K562 (cell line): ENCODE measurements around the gene GPR107. TPM values are rescaled to one million over a fixed set of nuclear protein-coding genes. Genes with fewer than 3 reads are reported as not detected.

Experiments used
- ATF7 ChIP-seq: fragments of 450-650 bp; IDR thresholded peaks from 2 replicates; pipeline ENCODE4 v1.7.1; 2014; ENCODE audit warnings: mild to moderate bottlenecking, moderate library complexity
- C11orf30 ChIP-seq: fragments of 450-650 bp; IDR thresholded peaks from 2 replicates; pipeline ENCODE4 v1.6.1; 2016; ENCODE audit warnings: low read depth, mild to moderate bottlenecking
- CHD1 ChIP-seq: fragments of 200-600 bp; sonication (generic); IDR thresholded peaks from one replicate; pipeline ENCODE4 v1.6.1; 2012; ENCODE audit warnings: mild to moderate bottlenecking, moderate library complexity, low read length, inconsistent platforms
- FOXP1 ChIP-seq: sonication (generic); formaldehyde crosslinking; IDR thresholded peaks from 2 replicates; pipeline ENCODE4 v1.8.0; 2022; ENCODE audit warnings: mild to moderate bottlenecking, missing genetic modification reagents
- HMGN3 ChIP-seq: IDR thresholded peaks from 2 replicates; pipeline ENCODE4 v1.6.1; 2011; ENCODE audit warnings: borderline replicate concordance, low read depth, mild to moderate bottlenecking, mixed read lengths, low read length; ENCODE audit not compliant: insufficient read length; ENCODE audit errors: extremely low read depth
- HOMEZ ChIP-seq: fragments of 250-450 bp; sonication (Bioruptor Pico); IDR thresholded peaks from 2 replicates; pipeline ENCODE4 v1.4.0; 2020; ENCODE audit warnings: mild to moderate bottlenecking, moderate library complexity
- KAT7 ChIP-seq: sonication (generic); formaldehyde crosslinking; IDR thresholded peaks from 2 replicates; pipeline ENCODE4 v1.8.0; 2022; ENCODE audit warnings: missing genetic modification reagents, mild to moderate bottlenecking, borderline replicate concordance
- NCOA1 ChIP-seq: fragments of 450-650 bp; IDR thresholded peaks from 2 replicates; pipeline ENCODE4 v1.6.1; 2016; ENCODE audit warnings: low read depth
- SREBF2 ChIP-seq: sonication (generic); formaldehyde crosslinking; IDR thresholded peaks from 2 replicates; pipeline ENCODE4 v1.4.0; 2020; ENCODE audit warnings: mild to moderate bottlenecking, missing genetic modification reagents
- ZFP1 ChIP-seq: fragments of 450-650 bp; formaldehyde crosslinking; IDR thresholded peaks from 2 replicates; pipeline ENCODE4 v1.4.0; 2020; ENCODE audit warnings: mild to moderate bottlenecking, mixed read lengths
- ZFPM2 ChIP-seq: fragments of 250-450 bp; sonication (Bioruptor Pico); IDR thresholded peaks from 2 replicates; pipeline ENCODE4 v1.5.1; 2022; ENCODE audit warnings: mild to moderate bottlenecking
- ZNF143 ChIP-seq: sonication (generic); formaldehyde crosslinking; IDR thresholded peaks from 2 replicates; pipeline ENCODE4 v1.9.0; 2022; ENCODE audit warnings: mild to moderate bottlenecking, missing genetic modification reagents
- ZNF197 ChIP-seq: fragments of 200-800 bp; sonication (Bioruptor generic); IDR thresholded peaks from 2 replicates; pipeline ENCODE4 v1.6.1; 2016; ENCODE audit warnings: low read depth, missing genetic modification characterization, missing compliant biosample characterization
- ZNF592 ChIP-seq: fragments of 450-650 bp; IDR thresholded peaks from 2 replicates; pipeline ENCODE4 v1.6.1; 2017; ENCODE audit warnings: antibody characterized with exemption, mild to moderate bottlenecking
- polyA plus RNA-seq, 8 experiments: library from polyadenylated mRNA; depleted of rRNA in 4 of 8; stranded (reverse) in 5 of 8; unstranded in 3 of 8; fragments of >200 nt; fragmentation: Nextera tagmentation in 2 of 8; fragmentation: Illumina TruSeq in 1 of 8; extraction: Ambion mirVana in 2 of 8; extraction: Trizol in 1 of 8; gene quantifications; 2 replicates each; pipeline versions ENCODE4 v1.2.1 to v1.2.3, GENCODE V29; 2011 to 2014; ENCODE audit warnings: inconsistent platforms in 1 of 8, missing spikeins in 1 of 8
- total RNA-seq, 7 experiments: library from RNA; depleted of rRNA in 6 of 7; stranded (reverse); fragments of >200 nt in 6 of 7; fragmentation: Illumina TruSeq in 2 of 7; extraction: Trizol in 2 of 7; gene quantifications; 2 replicates each; pipeline versions ENCODE4 v1.2.1 to v1.2.3, GENCODE V29; 2011 to 2021; ENCODE audit warnings: low replicate concordance in 1 of 7
- TF ChIP-seq, protein P1 (sequence below): fragments of 250-450 bp; sonication (Bioruptor Pico); IDR thresholded peaks from 2 replicates; pipeline ENCODE4 v1.4.0; 2020; ENCODE audit warnings: borderline replicate concordance
- TF ChIP-seq, protein P2 (sequence below): fragments of 250-450 bp; sonication (Bioruptor Pico); IDR thresholded peaks from 2 replicates; pipeline ENCODE4 v1.8.0; 2021; ENCODE audit warnings: mild to moderate bottlenecking, moderate library complexity

The GPR107 gene
- total and polyA plus RNA-seq, 9 of the 15 experiments (the other 6 are each of a cell fraction or from before 2014, with no cell fraction given), result 3.2 to 34.6 (median 14.4) TPM

GRCh38 chr9:130053504-130054324 lies at the start of gene GPR107 (continued):
- TF ChIP-seq ZNF592 (0 out of 2 replicates have a peak, but pooled peaks have one; percentile 26), ZNF143 (no peak), ATF7 (peak; percentile 71), ZNF197 (CRISPR knock-in tag) (no peak), CHD1 (no peak), ZFPM2 (CRISPR knock-in tag) (no peak), SREBF2 (CRISPR knock-in tag) (no peak), NCOA1 (no peak; the same call in 1 of the 2 replicates), C11orf30 (peak; percentile 80), FOXP1 (CRISPR knock-in tag) (no peak), KAT7 (CRISPR knock-in tag) (no peak), HOMEZ (no peak), HMGN3 (peak; percentile 25), ZFP1 (no peak)
- TF ChIP-seq, protein P1, sequence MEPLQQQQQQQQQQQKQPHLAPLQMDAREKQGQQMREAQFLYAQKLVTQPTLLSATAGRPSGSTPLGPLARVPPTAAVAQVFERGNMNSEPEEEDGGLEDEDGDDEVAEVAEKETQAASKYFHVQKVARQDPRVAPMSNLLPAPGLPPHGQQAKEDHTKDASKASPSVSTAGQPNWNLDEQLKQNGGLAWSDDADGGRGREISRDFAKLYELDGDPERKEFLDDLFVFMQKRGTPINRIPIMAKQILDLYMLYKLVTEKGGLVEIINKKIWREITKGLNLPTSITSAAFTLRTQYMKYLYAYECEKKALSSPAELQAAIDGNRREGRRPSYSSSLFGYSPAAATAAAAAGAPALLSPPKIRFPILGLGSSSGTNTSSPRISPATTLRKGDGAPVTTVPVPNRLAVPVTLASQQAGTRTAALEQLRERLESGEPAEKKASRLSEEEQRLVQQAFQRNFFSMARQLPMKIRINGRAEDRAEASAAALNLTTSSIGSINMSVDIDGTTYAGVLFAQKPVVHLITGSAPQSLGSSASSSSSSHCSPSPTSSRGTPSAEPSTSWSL (CRISPR knock-in tag), result no peak
- TF ChIP-seq, protein P2, sequence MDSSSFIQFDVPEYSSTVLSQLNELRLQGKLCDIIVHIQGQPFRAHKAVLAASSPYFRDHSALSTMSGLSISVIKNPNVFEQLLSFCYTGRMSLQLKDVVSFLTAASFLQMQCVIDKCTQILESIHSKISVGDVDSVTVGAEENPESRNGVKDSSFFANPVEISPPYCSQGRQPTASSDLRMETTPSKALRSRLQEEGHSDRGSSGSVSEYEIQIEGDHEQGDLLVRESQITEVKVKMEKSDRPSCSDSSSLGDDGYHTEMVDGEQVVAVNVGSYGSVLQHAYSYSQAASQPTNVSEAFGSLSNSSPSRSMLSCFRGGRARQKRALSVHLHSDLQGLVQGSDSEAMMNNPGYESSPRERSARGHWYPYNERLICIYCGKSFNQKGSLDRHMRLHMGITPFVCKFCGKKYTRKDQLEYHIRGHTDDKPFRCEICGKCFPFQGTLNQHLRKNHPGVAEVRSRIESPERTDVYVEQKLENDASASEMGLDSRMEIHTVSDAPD, result no peak
